COLO668 (cell line): ENCODE data around the gene FBLN1.

Experiments
- DNase-seq: peaks from one replicate; lab custom pipeline; 2025; ENCODE audit not compliant: unreplicated experiment; lab: John Stamatoyannopoulos, UW

The FBLN1 gene

GRCh38 chr22:45631140-45631840, 128.6 kb downstream of the FBLN1 start:
- DNase-seq: no peak

GRCh38 chr22:45631841-45632238, 129.2 kb downstream of the FBLN1 start:
- DNase-seq: no peak

- DNase-seq: no peak
These were observed 130.3 kb downstream of the FBLN1 start for GRCh38 chr22:45632791-45633515.

- DNase-seq: no peak
These were observed 134.0 kb downstream of the FBLN1 start for GRCh38 chr22:45636683-45637082.

- DNase-seq: no peak
These were observed 135.5 kb downstream of the FBLN1 start for GRCh38 chr22:45638197-45638596.

GRCh38 chr22:45638834-45639746, 136.4 kb downstream of the FBLN1 start:
- peak; percentile 29 for DNase-seq

GRCh38 chr22:45639747-45640102, 137.0 kb downstream of the FBLN1 start:
- DNase-seq: no peak

GRCh38 chr22:45640291-45640940, 137.7 kb downstream of the FBLN1 start:
- no peak for DNase-seq

GRCh38 chr22:45640941-45641621, 138.4 kb downstream of the FBLN1 start:
- no peak for DNase-seq

- no peak for DNase-seq
These were observed 140.3 kb downstream of the FBLN1 start for GRCh38 chr22:45642986-45643385.

GRCh38 chr22:45644714-45645113, 142.0 kb downstream of the FBLN1 start:
- no peak for DNase-seq

- DNase-seq: no peak
These were observed 142.5 kb downstream of the FBLN1 start for GRCh38 chr22:45645150-45645525.

- peak; percentile 80 for DNase-seq
These were observed 143.1 kb downstream of the FBLN1 start for GRCh38 chr22:45645526-45646414.

- DNase-seq: no peak
These were observed 145.0 kb downstream of the FBLN1 start for GRCh38 chr22:45647532-45648225.

GRCh38 chr22:45648301-45649117, 145.8 kb downstream of the FBLN1 start:
- DNase-seq: no peak

- no peak for DNase-seq
These were observed 147.1 kb downstream of the FBLN1 start for GRCh38 chr22:45649809-45650208.

GRCh38 chr22:45650721-45651120, 148.0 kb downstream of the FBLN1 start:
- no peak for DNase-seq
